ENCODE data around the gene SERPINI1.
A peak's percentile ranks its signal among the peaks of the same experiment; 100 is the strongest.

Gene SERPINI1

DNA sequence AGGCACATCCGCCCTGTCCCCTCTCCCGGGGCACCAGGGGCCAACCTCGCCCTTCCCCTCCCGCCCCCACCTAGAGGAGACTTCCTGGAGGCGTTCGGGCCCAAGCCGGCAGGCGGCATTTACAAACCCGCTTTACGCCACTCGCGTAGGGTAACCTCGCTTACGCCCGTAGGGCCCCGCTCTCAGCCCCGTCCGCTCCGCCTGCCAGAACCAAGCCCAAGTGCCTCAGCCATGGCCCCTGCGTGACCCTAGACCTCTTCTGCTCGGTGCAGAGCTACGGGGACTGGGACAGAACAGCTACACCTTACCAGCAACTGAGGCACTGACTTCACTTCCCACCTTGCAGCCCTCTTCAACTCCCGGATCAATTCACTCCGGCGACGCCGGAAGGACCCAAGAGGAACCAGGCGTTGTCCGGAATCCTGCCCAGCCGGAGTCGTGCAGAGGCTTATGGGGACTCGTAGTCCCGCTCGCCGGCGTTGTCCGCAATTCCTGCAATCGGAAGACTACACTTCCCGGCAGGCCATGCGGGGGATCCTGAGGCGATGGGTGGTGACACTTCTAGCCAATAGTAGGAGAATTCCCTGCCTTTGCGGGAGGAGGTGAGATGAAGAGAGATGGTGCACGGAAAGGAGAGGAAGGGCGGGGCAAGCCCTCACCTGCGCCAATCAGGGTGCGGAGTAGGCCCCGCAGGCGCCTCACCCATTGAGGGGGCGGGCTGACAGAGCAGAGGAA, 856 bp upstream of the SERPINI1 start, which contains the start of gene PDCD10:
PDCD10 (minus strand) TSS at position 395 of the 735 bp plus-strand sequence. CDS start 14,735 bp downstream, outside the sequence.
- H3K4me2 ChIP-seq (ENCODE audit: low read depth, low read length, poor library complexity, severe bottlenecking): peak within 1 kb of the TSS; percentile 93
- peak within 1 kb of the TSS; percentile 89 for H2AFZ ChIP-seq (ENCODE audit: low read length)
- H4K20me1 ChIP-seq (ENCODE audit: insufficient read depth, low read length, poor library complexity, severe bottlenecking): peaks cover 45% of the 10 kb centered on the region

DNA sequence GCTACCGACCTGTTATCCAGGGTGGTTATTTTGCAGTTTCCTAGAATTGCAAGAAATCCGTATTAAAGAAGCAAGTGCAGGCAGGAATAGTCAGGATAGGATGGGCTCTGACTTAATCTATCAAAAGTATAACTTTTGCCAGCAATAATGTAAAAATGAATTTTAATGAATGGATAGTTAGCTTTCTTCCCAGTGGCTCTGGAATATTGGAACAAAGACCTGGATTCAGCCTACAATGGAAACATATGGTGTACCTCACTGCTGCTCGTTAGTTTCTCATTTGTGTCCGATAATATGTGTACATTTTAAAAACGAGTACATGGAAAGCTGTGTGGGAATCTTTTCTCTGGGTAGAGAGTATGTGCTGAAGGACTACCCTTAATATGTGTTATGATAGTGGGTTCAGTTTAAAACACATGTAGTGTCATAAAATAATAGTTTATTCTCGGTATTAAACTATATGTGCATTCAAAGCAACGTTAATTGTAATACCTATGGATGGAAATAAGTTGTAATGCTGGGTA, 805 bp downstream of the SERPINI1 start:
- peak overlapping the region; percentile 93 for H3K4me2 ChIP-seq (ENCODE audit: low read depth, low read length, poor library complexity, severe bottlenecking)
- TF ChIP-seq EZH2phosphoT487 (IDR thresholded peaks at IDR 0.05; ENCODE audit: borderline replicate concordance): no peak
- TF ChIP-seq, protein P1, sequence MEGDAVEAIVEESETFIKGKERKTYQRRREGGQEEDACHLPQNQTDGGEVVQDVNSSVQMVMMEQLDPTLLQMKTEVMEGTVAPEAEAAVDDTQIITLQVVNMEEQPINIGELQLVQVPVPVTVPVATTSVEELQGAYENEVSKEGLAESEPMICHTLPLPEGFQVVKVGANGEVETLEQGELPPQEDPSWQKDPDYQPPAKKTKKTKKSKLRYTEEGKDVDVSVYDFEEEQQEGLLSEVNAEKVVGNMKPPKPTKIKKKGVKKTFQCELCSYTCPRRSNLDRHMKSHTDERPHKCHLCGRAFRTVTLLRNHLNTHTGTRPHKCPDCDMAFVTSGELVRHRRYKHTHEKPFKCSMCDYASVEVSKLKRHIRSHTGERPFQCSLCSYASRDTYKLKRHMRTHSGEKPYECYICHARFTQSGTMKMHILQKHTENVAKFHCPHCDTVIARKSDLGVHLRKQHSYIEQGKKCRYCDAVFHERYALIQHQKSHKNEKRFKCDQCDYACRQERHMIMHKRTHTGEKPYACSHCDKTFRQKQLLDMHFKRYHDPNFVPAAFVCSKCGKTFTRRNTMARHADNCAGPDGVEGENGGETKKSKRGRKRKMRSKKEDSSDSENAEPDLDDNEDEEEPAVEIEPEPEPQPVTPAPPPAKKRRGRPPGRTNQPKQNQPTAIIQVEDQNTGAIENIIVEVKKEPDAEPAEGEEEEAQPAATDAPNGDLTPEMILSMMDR (conservative IDR thresholded peaks at IDR 0.05; ENCODE audit: low read length): no peak
- H3K9me2 ChIP-seq (replicated peaks; ENCODE audit: low read depth, low read length): no peaks in the 10 kb centered on the region
- H3K4me1 ChIP-seq (ENCODE audit: insufficient read depth, low read length, poor library complexity, severe bottlenecking): peaks cover 62% of the 10 kb centered on the region
- H3K4me3 ChIP-seq (ENCODE audit: low read length, poor library complexity, severe bottlenecking): peak overlapping the region; percentile 97
- peak overlapping the region; percentile 89; the same call in 1 of the 2 replicates for H2AFZ ChIP-seq (ENCODE audit: low read length)
- H3K27me3 ChIP-seq (ENCODE audit: insufficient read depth, low read length, poor library complexity, severe bottlenecking): no peaks in the 10 kb centered on the region
- H3K9me3 ChIP-seq (ENCODE audit: insufficient read depth, low read depth, low read length): no peaks in the 10 kb centered on the region
- no peaks in the 10 kb centered on the region; the same call in 1 of the 2 replicates for H3F3A ChIP-seq (ENCODE audit: low read depth)
- H4K20me1 ChIP-seq (ENCODE audit: insufficient read depth, low read length, poor library complexity, severe bottlenecking): peaks cover 29% of the 10 kb centered on the region
- H3K79me2 ChIP-seq (ENCODE audit: insufficient read depth, low read length): peaks cover 38% of the 10 kb centered on the region
- H3K36me3 ChIP-seq (ENCODE audit: insufficient read depth, low read length): no peaks in the 10 kb centered on the region
- peak overlapping the region; percentile 77 for H3K9ac ChIP-seq (ENCODE audit: low read depth, low read length, poor library complexity, severe bottlenecking)

More for the DNA sequence above, 856 bp upstream of the SERPINI1 start, which contains the start of gene PDCD10:
- Histone ChIP-seq H3K4me3 (ENCODE audit: low read length, poor library complexity, severe bottlenecking) (peak within 1 kb of the TSS; percentile 97), H3K9me3 (ENCODE audit: insufficient read depth, low read depth, low read length) (no peaks in the 10 kb centered on the region), H3K27me3 (ENCODE audit: insufficient read depth, low read length, poor library complexity, severe bottlenecking) (no peaks in the 10 kb centered on the region), H3F3A (ENCODE audit: low read depth) (no peaks in the 10 kb centered on the region; the same call in 1 of the 2 replicates), H3K79me2 (ENCODE audit: insufficient read depth, low read length) (peaks cover 55% of the 10 kb centered on the region), H3K36me3 (ENCODE audit: insufficient read depth, low read length) (no peaks in the 10 kb centered on the region), H3K4me1 (ENCODE audit: insufficient read depth, low read length, poor library complexity, severe bottlenecking) (peaks cover 78% of the 10 kb centered on the region), H3K9me2 (replicated peaks; ENCODE audit: low read depth, low read length) (no peaks in the 10 kb centered on the region), H3K9ac (ENCODE audit: low read depth, low read length, poor library complexity, severe bottlenecking) (peak within 1 kb of the TSS; percentile 81)
- TF ChIP-seq, protein P1 (conservative IDR thresholded peaks at IDR 0.05; ENCODE audit: low read length): no peak
- no peak for TF ChIP-seq EZH2phosphoT487 (IDR thresholded peaks at IDR 0.05; ENCODE audit: borderline replicate concordance)

DNA sequence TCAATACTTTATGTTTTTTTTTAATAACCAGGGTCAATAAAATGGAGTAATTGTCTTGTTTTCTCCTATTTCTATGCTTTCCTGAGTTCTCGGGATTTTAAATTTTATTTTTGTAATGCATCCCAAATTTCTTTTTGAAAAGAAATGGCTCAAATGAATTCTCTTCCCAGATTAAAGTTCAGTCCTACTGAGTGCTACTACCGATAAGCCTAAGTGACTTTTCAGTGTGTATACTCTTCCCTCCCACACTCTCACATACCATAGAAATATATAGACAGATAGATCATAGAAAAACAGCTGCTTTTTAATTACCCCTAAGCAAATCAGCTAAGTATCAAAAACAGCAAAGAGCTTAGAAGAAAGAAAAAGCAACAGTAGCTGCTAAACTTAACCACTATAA, 1.5 kb downstream of the SERPINI1 start:
- H2AFZ ChIP-seq (ENCODE audit: low read length): no peak overlapping the region
- H3K4me3 ChIP-seq (ENCODE audit: low read length, poor library complexity, severe bottlenecking): peak overlapping the region; percentile 97
- no peaks in the 10 kb centered on the region for H3K27me3 ChIP-seq (ENCODE audit: insufficient read depth, low read length, poor library complexity, severe bottlenecking)
- no peaks in the 10 kb centered on the region; the same call in 1 of the 2 replicates for H3F3A ChIP-seq (ENCODE audit: low read depth)
- peaks cover 23% of the 10 kb centered on the region for H4K20me1 ChIP-seq (ENCODE audit: insufficient read depth, low read length, poor library complexity, severe bottlenecking)
- no peaks in the 10 kb centered on the region for H3K9me2 ChIP-seq (replicated peaks; ENCODE audit: low read depth, low read length)
- H3K4me2 ChIP-seq (ENCODE audit: low read depth, low read length, poor library complexity, severe bottlenecking): peak overlapping the region; percentile 93
- peaks cover 31% of the 10 kb centered on the region for H3K79me2 ChIP-seq (ENCODE audit: insufficient read depth, low read length)
- no peaks in the 10 kb centered on the region for H3K9me3 ChIP-seq (ENCODE audit: insufficient read depth, low read depth, low read length)
- H3K4me1 ChIP-seq (ENCODE audit: insufficient read depth, low read length, poor library complexity, severe bottlenecking): peaks cover 55% of the 10 kb centered on the region
- peak overlapping the region; percentile 77 for H3K9ac ChIP-seq (ENCODE audit: low read depth, low read length, poor library complexity, severe bottlenecking)
- TF ChIP-seq EZH2phosphoT487 (IDR thresholded peaks at IDR 0.05; ENCODE audit: borderline replicate concordance): no peak
- TF ChIP-seq, protein P1 (conservative IDR thresholded peaks at IDR 0.05; ENCODE audit: low read length): no peak
- H3K36me3 ChIP-seq (ENCODE audit: insufficient read depth, low read length): no peaks in the 10 kb centered on the region
